Neuronal stem cell (in vitro differentiated cells): Measurements from ENCODE around the gene EEF1AKMT2.

ENCODE experiments used
- DNase-seq: peaks from one replicate; pipeline ENCODE4 v3.0.0-alpha.2; 2013; ENCODE audit warnings: low spot score
- H2AFZ ChIP-seq: one replicate; pipeline ENCODE4 v1.6.1; 2013; ENCODE audit warnings: mild to moderate bottlenecking, low read length, inconsistent platforms
- H2AK5ac ChIP-seq: 2 replicates; pipeline ENCODE4 v1.6.1; 2013; ENCODE audit warnings: low read depth, mild to moderate bottlenecking, inconsistent platforms, low read length, moderate library complexity, mixed read lengths
- H2BK120ac ChIP-seq: 2 replicates; pipeline ENCODE4 v1.6.1; 2013; ENCODE audit warnings: low read depth, mild to moderate bottlenecking, inconsistent platforms, low read length, moderate library complexity, mixed read lengths
- H2BK12ac ChIP-seq: one replicate; pipeline ENCODE4 v1.6.1; 2013; ENCODE audit warnings: low read length, inconsistent platforms
- H2BK15ac ChIP-seq: 2 replicates; pipeline ENCODE4 v1.6.1; 2013; ENCODE audit warnings: mild to moderate bottlenecking, low read length, inconsistent platforms, mixed read lengths
- H2BK5ac ChIP-seq: one replicate; pipeline ENCODE4 v1.6.1; 2013; ENCODE audit warnings: inconsistent platforms, mild to moderate bottlenecking, low read length, moderate library complexity
- H3K14ac ChIP-seq: one replicate; pipeline ENCODE4 v1.6.1; 2013; ENCODE audit warnings: low read length, inconsistent platforms
- H3K18ac ChIP-seq: 2 replicates; pipeline ENCODE4 v1.6.1; 2013; ENCODE audit warnings: low read length, inconsistent platforms
- H3K23ac ChIP-seq: 2 replicates; pipeline ENCODE4 v1.6.1; 2013; ENCODE audit warnings: low read depth, mild to moderate bottlenecking, mixed read lengths, low read length, inconsistent platforms; ENCODE audit not compliant: poor library complexity
- H3K27ac ChIP-seq: replicated peaks from 3 replicates; pipeline ENCODE4 v1.5.1; 2013; ENCODE audit warnings: low read length, inconsistent platforms
- H3K27me3 ChIP-seq, 3 experiments: 2 replicates each; pipeline ENCODE4 v1.6.1; 2013; ENCODE audit warnings: low read length in 3 of 3, mild to moderate bottlenecking in 2 of 3, inconsistent platforms in 1 of 3, low read depth in 1 of 3, mixed read lengths in 1 of 3, moderate library complexity in 1 of 3; ENCODE audit not compliant: control insufficient read depth in 3 of 3, insufficient read depth in 3 of 3
- H3K36me3 ChIP-seq, 2 donors: replicated peaks in 1 of 2; 2 replicates each; pipeline ENCODE4 v1.6.1; 2013; ENCODE audit warnings: low read length in 2 of 2; ENCODE audit not compliant: control insufficient read depth in 2 of 2, insufficient read depth in 2 of 2
- H3K4ac ChIP-seq: 2 replicates; pipeline ENCODE4 v1.6.1; 2013; ENCODE audit warnings: inconsistent platforms, mild to moderate bottlenecking, low read length, moderate library complexity
- H3K4me1 ChIP-seq, 2 donors: 1 replicate in 1 of 2; 2 replicates in 1 of 2; pipeline ENCODE4 v1.6.1; 2013; ENCODE audit warnings: low read length in 2 of 2, low read depth in 1 of 2; ENCODE audit not compliant: control insufficient read depth in 2 of 2, insufficient read depth in 1 of 2
- H3K4me2 ChIP-seq: one replicate; pipeline ENCODE4 v1.6.1; 2013; ENCODE audit warnings: mild to moderate bottlenecking, low read length, inconsistent platforms; ENCODE audit not compliant: insufficient read depth, poor library complexity, severe bottlenecking
- H3K4me3 ChIP-seq, 2 donors: 2 replicates each; pipeline ENCODE4 v1.5.1; 2013; ENCODE audit warnings: low read length in 2 of 2, mild to moderate bottlenecking in 2 of 2, inconsistent platforms in 1 of 2, moderate library complexity in 1 of 2
- H3K79me1 ChIP-seq: one replicate; pipeline ENCODE4 v1.6.1; 2013; ENCODE audit warnings: low read depth, mild to moderate bottlenecking, inconsistent platforms, low read length, moderate library complexity
- H3K9ac ChIP-seq: one replicate; pipeline ENCODE4 v1.6.1; 2013; ENCODE audit warnings: mild to moderate bottlenecking, low read depth, low read length, inconsistent platforms; ENCODE audit not compliant: poor library complexity
- H3K9me3 ChIP-seq, 2 donors: replicated peaks in 1 of 2; 2 replicates each; pipeline versions ENCODE3 to v1.6.1; 2013; ENCODE audit warnings: low read length in 2 of 2, mild to moderate bottlenecking in 2 of 2, inconsistent platforms in 1 of 2, low read depth in 1 of 2, mixed read lengths in 1 of 2, moderate library complexity in 1 of 2; ENCODE audit not compliant: control insufficient read depth in 2 of 2, insufficient read depth in 1 of 2
- H4K8ac ChIP-seq: one replicate; pipeline ENCODE4 v1.6.1; 2013; ENCODE audit warnings: low read depth, mild to moderate bottlenecking, inconsistent platforms, low read length, moderate library complexity
- H4K91ac ChIP-seq: one replicate; pipeline ENCODE4 v1.6.1; 2013; ENCODE audit warnings: low read length, low read depth, mild to moderate bottlenecking, inconsistent platforms; ENCODE audit not compliant: poor library complexity
- WGBS, 2 donors: extraction: QIAGEN DNeasy Blood & Tissue Kit; methylation state at CpG; one replicate each; pipeline ENCODE4 v1.1.7; 2013; ENCODE audit warnings: missing lambda C conversion rate in 2 of 2, mixed read lengths in 1 of 2; ENCODE audit not compliant: insufficient read length in 2 of 2, insufficient replicate concordance in 1 of 2; ENCODE audit errors: extremely low coverage in 2 of 2; 5-methylcytosine and 5-hydroxymethylcytosine counted together

Gene EEF1AKMT2

DNA sequence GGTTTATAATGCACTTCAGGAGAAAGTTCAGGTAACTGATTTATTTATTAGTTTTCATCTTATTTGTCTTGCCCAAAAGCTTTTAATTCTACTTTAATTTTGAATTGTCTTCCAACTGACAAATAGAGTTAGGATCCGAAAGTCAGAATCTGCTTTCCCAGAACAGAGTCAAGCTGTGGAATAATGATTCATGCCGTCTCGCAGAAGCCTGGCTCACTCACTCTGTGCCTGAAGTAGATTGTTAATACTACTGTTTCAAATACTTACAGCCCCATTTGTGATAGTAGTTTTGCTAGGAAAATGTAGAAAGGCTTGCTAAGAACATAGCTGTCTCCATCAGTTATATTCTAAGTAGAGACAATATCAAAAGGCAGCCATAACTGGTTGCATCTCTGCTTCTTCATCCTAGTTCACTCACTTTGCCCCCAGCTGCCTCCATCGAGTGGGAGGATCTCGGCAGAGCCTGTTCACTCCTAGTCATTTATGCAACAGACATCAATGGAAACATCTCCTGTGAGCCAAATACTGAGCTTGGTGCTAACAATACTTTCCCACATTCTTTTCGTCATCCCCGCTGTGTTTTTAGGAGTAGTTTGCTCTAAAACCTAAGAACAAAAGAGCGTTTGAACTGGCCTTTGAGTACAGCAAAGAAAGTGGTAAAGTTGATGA is 37.9 kb upstream of the EEF1AKMT2 start:
- no peak overlapping the region for H3K14ac ChIP-seq
- H3K4me1 ChIP-seq = no peaks in the 10 kb centered on the region
- H2BK12ac ChIP-seq = no peak overlapping the region
- no peak overlapping the region for H2AFZ ChIP-seq
- no peak overlapping the region for H3K27ac ChIP-seq
- no peaks in the 10 kb centered on the region for H3K27me3 ChIP-seq
- H3K18ac ChIP-seq = no peak overlapping the region
- no peak overlapping the region for H3K4ac ChIP-seq
- no peak overlapping the region for H2BK120ac ChIP-seq
- H3K9me3 ChIP-seq = no peaks in the 10 kb centered on the region
- H3K4me3 ChIP-seq = no peak overlapping the region
- no peak overlapping the region for H4K91ac ChIP-seq
- H2BK5ac ChIP-seq = no peak overlapping the region
- no peak overlapping the region for H3K4me2 ChIP-seq
- H2AK5ac ChIP-seq = no peak overlapping the region
- no peak overlapping the region for H2BK15ac ChIP-seq
- no peak overlapping the region for H4K8ac ChIP-seq
- peaks cover 21 to 80% of the 10 kb centered on the region in 2 donors for H3K36me3 ChIP-seq
- DNase-seq = no peak
- WGBS, 2 donors = no CpG with 5 or more reads among the region's 8 CpGs
- no peaks in the 10 kb centered on the region for H3K79me1 ChIP-seq
- H3K23ac ChIP-seq = no peak overlapping the region
- no peak overlapping the region for H3K9ac ChIP-seq

DNA sequence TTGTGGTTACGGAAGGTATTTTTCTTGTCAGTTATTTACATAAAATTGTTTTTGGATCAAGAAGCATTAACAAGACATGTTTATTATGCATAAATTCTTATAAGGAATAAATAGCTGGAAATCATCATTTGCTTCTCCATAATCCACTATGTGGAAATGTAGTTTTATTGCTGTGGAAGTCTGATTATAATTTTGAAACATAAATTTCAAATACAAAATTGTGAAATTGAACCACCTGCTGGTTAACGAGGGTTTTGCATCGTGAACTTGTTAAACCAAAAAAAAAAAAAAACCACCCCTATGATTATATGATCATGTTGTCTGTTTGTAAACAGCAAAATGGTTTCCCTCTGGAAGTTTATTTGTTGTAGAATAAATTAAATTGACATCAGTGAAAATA is 35.8 kb upstream of the EEF1AKMT2 start:
- Histone ChIP-seq H2BK15ac (no peak overlapping the region), H3K36me3 (peaks cover 12 to 61% of the 10 kb centered on the region in 2 donors), H3K9ac (no peak overlapping the region), H4K8ac (no peak overlapping the region), H3K4me1 (no peaks in the 10 kb centered on the region), H3K9me3 (no peaks in the 10 kb centered on the region), H2AK5ac (no peak overlapping the region), H3K79me1 (no peaks in the 10 kb centered on the region), H3K27me3 (no peaks in the 10 kb centered on the region), H2BK12ac (no peak overlapping the region), H3K23ac (no peak overlapping the region), H2AFZ (no peak overlapping the region), H2BK120ac (no peak overlapping the region), H3K14ac (no peak overlapping the region), H3K27ac (no peak overlapping the region), H3K4me3 (no peak overlapping the region), H3K18ac (no peak overlapping the region), H4K91ac (no peak overlapping the region), H2BK5ac (no peak overlapping the region), H3K4ac (no peak overlapping the region), H3K4me2 (no peak overlapping the region)
- DNase-seq = no peak
- no CpG with 5 or more reads among the region's 3 CpGs for WGBS, 2 donors

GRCh38 chr10:124826262-124826661 is 34.6 kb upstream of the EEF1AKMT2 start:
- Histone ChIP-seq H2BK120ac (no peak overlapping the region), H3K27ac (no peak overlapping the region), H3K9me3 (no peaks in the 10 kb centered on the region), H3K4me3 (no peak overlapping the region), H3K4ac (no peak overlapping the region), H2AFZ (no peak overlapping the region), H2AK5ac (no peak overlapping the region), H3K4me2 (no peak overlapping the region), H4K8ac (no peak overlapping the region), H3K27me3 (no peaks in the 10 kb centered on the region), H3K14ac (no peak overlapping the region), H2BK12ac (no peak overlapping the region), H2BK15ac (no peak overlapping the region), H3K36me3 (peaks cover 13 to 58% of the 10 kb centered on the region in 2 donors), H3K4me1 (no peaks in the 10 kb centered on the region), H3K9ac (no peak overlapping the region), H3K79me1 (no peaks in the 10 kb centered on the region), H3K18ac (no peak overlapping the region), H2BK5ac (no peak overlapping the region), H3K23ac (no peak overlapping the region), H4K91ac (no peak overlapping the region)
- WGBS, 2 donors = no CpG with 5 or more reads among the region's 4 CpGs
- DNase-seq = no peak

DNA sequence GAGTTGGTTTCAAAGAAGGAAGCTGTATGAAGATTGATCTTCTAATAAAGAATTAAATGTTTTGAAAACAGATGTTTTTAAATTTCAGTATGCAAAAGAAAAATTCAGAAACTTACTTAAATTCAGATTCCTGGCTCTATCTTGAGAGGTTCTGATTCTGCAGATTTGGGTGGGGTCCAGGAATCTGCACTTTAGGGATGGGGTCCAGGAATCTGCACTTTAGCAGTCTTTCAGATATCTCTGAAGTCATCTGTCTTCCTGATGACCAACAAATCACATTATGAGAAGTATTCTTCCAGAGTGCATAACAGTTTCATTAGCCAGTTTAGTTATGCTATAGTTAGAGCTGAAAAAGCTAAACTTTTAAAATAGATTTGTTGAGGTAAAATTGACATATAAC is 34.0 kb upstream of the EEF1AKMT2 start:
- Histone ChIP-seq H3K23ac (no peak overlapping the region), H3K79me1 (no peaks in the 10 kb centered on the region), H3K27ac (no peak overlapping the region), H4K8ac (no peak overlapping the region), H2BK12ac (no peak overlapping the region), H2BK15ac (no peak overlapping the region), H3K4me2 (no peak overlapping the region), H2BK120ac (no peak overlapping the region), H3K36me3 (peaks cover 12 to 58% of the 10 kb centered on the region in 2 donors), H3K4ac (no peak overlapping the region), H2AFZ (no peak overlapping the region), H3K9me3 (no peaks in the 10 kb centered on the region), H3K14ac (no peak overlapping the region), H4K91ac (no peak overlapping the region), H3K9ac (no peak overlapping the region), H3K18ac (no peak overlapping the region), H2AK5ac (no peak overlapping the region), H3K27me3 (no peaks in the 10 kb centered on the region), H3K4me3 (no peak overlapping the region), H2BK5ac (no peak overlapping the region), H3K4me1 (no peaks in the 10 kb centered on the region)
- no peak for DNase-seq
